Kidney (tissue), 14 donors: Measurements from ENCODE around the gene TIPRL. TPM values are rescaled to one million over a fixed set of nuclear protein-coding genes. Genes with fewer than 3 reads are reported as not detected.

Experiments
- DNase-seq, 5 donors: peaks; one replicate each; pipeline ENCODE4 v3.0.0-alpha.2; 2013 to 2020
- FAIRE-seq: peaks from 2 replicates; lab custom pipeline; 2012; peaks lifted over from hg19 to GRCh38; lab: Jason Lieb, UNC
- H3K27ac ChIP-seq, 2 donors: one replicate each; pipeline ENCODE4 v1.7.0; 2013; ENCODE audit warnings: low read depth in 2 of 2, low read length in 2 of 2, inconsistent platforms in 1 of 2
- H3K27me3 ChIP-seq: one replicate; pipeline ENCODE4 v1.7.1; 2013; ENCODE audit warnings: low read length, inconsistent platforms; ENCODE audit not compliant: control insufficient read depth, insufficient read depth
- H3K36me3 ChIP-seq, 3 donors: one replicate each; pipeline versions ENCODE4 v1.7.0 to v1.7.1; 2013; ENCODE audit warnings: low read length in 3 of 3, control low read depth in 1 of 3, inconsistent platforms in 1 of 3; ENCODE audit not compliant: insufficient read depth in 3 of 3, control insufficient read depth in 2 of 3
- H3K4me1 ChIP-seq, 3 donors: one replicate each; pipeline versions ENCODE4 v1.7.0 to v1.7.1; 2013; ENCODE audit warnings: low read length in 3 of 3, inconsistent platforms in 1 of 3, low read depth in 1 of 3; ENCODE audit not compliant: control insufficient read depth in 2 of 3, insufficient read depth in 2 of 3
- H3K4me3 ChIP-seq, 3 donors: one replicate each; pipeline versions ENCODE4 v1.7.0 to v1.8.1; 2013; ENCODE audit warnings: low read length in 3 of 3, control low read depth in 1 of 3, inconsistent platforms in 1 of 3
- H3K9ac ChIP-seq, 3 donors: one replicate each; pipeline versions ENCODE4 v1.7.0 to v1.7.1; 2013; ENCODE audit warnings: low read length in 3 of 3, control low read depth in 1 of 3, inconsistent platforms in 1 of 3
- H3K9me3 ChIP-seq, 3 donors: one replicate each; pipeline versions ENCODE4 v1.7.0 to v1.7.1; 2013; ENCODE audit warnings: low read length in 3 of 3, control low read depth in 1 of 3, inconsistent platforms in 1 of 3; ENCODE audit not compliant: control insufficient read depth in 2 of 3, insufficient read depth in 1 of 3
- intact Hi-C: fragments of 100-400 bp; cut with DNase I; formaldehyde crosslinking; loops from one replicate; pipeline ENCODE4 v1.11.1; 2022
- polyA plus RNA-seq: library from polyadenylated mRNA; stranded (reverse); fragments of 350-450 nt; fragmentation: Illumina TruSeq; extraction: RNeasy Lipid Tissue Mini Kit (QIAGEN cat#74804); gene quantifications from one replicate; pipeline ENCODE4 v1.2.3, GENCODE V29; 2014; ENCODE audit warnings: low read depth, low replicate concordance; ENCODE audit not compliant: insufficient read depth
- total RNA-seq: library from RNA; stranded (reverse); fragmentation: NEBNext Ultra II Directional; extraction: Animal tissue kit (Norgen Biotek cat#: 25700); gene quantifications from one replicate; pipeline ENCODE4 v1.2.1, GENCODE V29; 2021
- TF ChIP-seq, protein P1 (sequence below): IDR thresholded peaks from 3 replicates; pipeline ENCODE4 v1.5.1; 2012; ENCODE audit warnings: mild to moderate bottlenecking, moderate library complexity, borderline replicate concordance; ENCODE audit not compliant: insufficient read depth; ENCODE audit errors: extremely low read depth
- donor health status: control.
- donor health status: control.
- donor health status: control.
- donor health status: control.
- donor health status: control.
- donor health status: DM: yes; HTN: yes; CAD: no.
- donor health status: Normal renal cell carcinoma (clear cell type).

The TIPRL gene
- total and polyA plus RNA-seq, 2 donors from 2014 or later = 20.7 to 26.3 TPM

DNA sequence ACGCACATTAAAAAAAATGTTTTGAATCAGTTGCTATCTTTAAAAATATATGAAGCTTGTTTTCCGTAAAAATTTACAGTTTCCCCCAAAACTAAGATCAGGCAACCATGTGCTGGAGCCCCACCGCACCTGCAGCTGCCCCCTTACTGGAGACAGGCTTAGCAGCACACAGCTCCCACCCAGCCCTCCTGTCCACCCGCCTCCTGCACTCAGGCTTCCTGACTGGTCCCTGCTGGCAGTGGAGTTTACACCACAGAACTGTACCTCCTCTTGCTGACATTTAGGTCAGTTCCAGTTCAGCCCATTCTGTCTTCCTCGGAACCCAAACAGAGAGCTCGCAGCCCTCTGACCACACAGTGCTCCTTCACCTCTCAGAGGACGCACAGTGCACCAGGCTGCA lies 44.1 kb upstream of the TIPRL start:
- Histone ChIP-seq H3K9me3 (no peaks in the 10 kb centered on the region), H3K4me1 (peaks cover 2 to 9% (median 5%) of the 10 kb centered on the region in 3 donors), H3K27ac (no peak overlapping the region), H3K36me3 (no peaks in the 10 kb centered on the region), H3K27me3 (no peaks in the 10 kb centered on the region), H3K9ac (no peak overlapping the region), H3K4me3 (no peak overlapping the region)
- FAIRE-seq = no peak
- peak in 4 of 5 donors; percentile 21 to 46 (median 34) for DNase-seq
- intact Hi-C loops = no loop called here
- TF ChIP-seq, protein P1, sequence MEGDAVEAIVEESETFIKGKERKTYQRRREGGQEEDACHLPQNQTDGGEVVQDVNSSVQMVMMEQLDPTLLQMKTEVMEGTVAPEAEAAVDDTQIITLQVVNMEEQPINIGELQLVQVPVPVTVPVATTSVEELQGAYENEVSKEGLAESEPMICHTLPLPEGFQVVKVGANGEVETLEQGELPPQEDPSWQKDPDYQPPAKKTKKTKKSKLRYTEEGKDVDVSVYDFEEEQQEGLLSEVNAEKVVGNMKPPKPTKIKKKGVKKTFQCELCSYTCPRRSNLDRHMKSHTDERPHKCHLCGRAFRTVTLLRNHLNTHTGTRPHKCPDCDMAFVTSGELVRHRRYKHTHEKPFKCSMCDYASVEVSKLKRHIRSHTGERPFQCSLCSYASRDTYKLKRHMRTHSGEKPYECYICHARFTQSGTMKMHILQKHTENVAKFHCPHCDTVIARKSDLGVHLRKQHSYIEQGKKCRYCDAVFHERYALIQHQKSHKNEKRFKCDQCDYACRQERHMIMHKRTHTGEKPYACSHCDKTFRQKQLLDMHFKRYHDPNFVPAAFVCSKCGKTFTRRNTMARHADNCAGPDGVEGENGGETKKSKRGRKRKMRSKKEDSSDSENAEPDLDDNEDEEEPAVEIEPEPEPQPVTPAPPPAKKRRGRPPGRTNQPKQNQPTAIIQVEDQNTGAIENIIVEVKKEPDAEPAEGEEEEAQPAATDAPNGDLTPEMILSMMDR = no peak

- Histone ChIP-seq H3K9ac (peak overlapping the region in 2 of 3 donors; percentile 60 to 74), H3K4me3 (peak overlapping the region; percentile 58 to 77 (median 69)), H3K36me3 (no peaks in the 10 kb centered on the region), H3K9me3 (no peaks in the 10 kb centered on the region), H3K27ac (no peak overlapping the region), H3K4me1 (peaks cover 2 to 9% (median 5%) of the 10 kb centered on the region in 3 donors), H3K27me3 (no peaks in the 10 kb centered on the region)
- TF ChIP-seq, protein P1 = no peak
- peak in 4 of 5 donors; percentile 18 to 55 (median 46) for DNase-seq
- intact Hi-C loops = no loop called here
- no peak for FAIRE-seq
Measured at GRCh38 chr1:168135116-168135920, 43.4 kb upstream of the TIPRL start.

DNA sequence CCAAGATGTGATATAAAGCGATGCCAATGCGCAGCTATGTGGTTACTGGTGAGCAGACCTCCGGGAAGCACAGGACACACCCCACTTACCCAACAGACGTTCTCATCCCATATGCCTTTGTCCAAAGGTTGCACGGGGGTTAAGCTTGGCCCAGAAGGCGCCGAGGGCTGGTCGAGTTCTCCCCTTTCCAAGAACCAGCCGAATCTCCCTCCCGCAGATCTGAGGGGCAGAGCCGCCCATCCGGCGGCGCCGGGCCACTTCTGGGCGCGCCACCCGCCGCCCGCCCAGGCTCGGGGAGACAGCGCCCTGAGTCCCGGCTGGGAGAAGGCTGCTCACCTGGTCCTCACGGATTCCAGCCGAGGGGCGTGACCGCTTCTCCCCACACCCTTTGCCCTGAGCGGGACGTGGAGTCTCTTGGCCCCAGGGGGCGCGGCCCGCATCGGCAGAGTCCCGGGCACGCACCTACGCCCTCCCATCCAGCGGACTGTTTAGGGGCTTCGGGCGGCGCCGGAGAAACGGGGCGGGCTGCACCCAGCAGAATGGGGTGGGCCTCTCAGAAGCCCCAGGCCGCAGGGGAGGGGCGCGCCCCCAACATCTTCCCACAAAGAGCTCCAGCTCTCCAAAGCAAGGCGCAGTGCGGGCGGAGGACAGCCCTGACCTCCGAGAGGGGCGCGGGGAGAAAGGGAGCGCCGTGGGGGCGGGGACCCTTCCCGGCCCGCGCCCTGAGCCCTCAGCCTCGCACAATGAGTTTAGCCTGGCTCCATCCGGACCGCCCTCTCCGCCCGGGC lies 42.6 kb upstream of the TIPRL start:
- Histone ChIP-seq H3K4me3 (peak overlapping the region; percentile 58 to 77 (median 69)), H3K27me3 (no peaks in the 10 kb centered on the region), H3K9ac (peak overlapping the region in 2 of 3 donors; percentile 60 to 74), H3K27ac (no peak overlapping the region), H3K36me3 (no peaks in the 10 kb centered on the region), H3K9me3 (no peaks in the 10 kb centered on the region), H3K4me1 (peaks cover 2 to 9% (median 5%) of the 10 kb centered on the region in 3 donors)
- intact Hi-C loops = no loop called here
- FAIRE-seq = no peak
- TF ChIP-seq, protein P1 = no peak
- peak; percentile 39 to 76 (median 65) for DNase-seq
